ENCODE measurements around the gene BRD8.

Gene BRD8

DNA sequence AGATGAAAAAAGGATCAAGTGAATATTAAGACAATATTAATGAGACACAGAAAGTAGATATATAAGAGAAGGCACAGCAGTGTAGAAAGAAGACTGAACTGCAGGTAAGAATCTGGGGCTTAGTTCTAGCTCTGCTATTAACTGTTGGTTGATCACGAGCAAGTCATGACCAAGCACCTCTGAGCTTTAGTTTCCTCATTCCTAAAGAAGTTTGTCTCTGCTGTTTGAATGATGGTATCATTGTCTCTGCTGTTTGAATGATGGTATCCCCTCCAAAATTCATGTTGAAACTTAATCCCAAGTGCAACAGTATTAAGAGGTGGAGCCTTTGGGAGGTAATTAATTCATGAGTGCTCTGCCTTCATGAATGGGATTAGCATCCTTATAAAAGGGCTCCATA lies 36.7 kb downstream of the BRD8 start:
- TF ChIP-seq, protein P1, sequence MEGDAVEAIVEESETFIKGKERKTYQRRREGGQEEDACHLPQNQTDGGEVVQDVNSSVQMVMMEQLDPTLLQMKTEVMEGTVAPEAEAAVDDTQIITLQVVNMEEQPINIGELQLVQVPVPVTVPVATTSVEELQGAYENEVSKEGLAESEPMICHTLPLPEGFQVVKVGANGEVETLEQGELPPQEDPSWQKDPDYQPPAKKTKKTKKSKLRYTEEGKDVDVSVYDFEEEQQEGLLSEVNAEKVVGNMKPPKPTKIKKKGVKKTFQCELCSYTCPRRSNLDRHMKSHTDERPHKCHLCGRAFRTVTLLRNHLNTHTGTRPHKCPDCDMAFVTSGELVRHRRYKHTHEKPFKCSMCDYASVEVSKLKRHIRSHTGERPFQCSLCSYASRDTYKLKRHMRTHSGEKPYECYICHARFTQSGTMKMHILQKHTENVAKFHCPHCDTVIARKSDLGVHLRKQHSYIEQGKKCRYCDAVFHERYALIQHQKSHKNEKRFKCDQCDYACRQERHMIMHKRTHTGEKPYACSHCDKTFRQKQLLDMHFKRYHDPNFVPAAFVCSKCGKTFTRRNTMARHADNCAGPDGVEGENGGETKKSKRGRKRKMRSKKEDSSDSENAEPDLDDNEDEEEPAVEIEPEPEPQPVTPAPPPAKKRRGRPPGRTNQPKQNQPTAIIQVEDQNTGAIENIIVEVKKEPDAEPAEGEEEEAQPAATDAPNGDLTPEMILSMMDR (IDR thresholded peaks at IDR 0.05; ENCODE audit: borderline replicate concordance, control extremely low read depth, extremely low read depth, insufficient read depth, missing control alignments) = no peak
- DNase-seq (ENCODE audit: low spot score) = no peak
- in situ Hi-C loops (cut with MboI; ENCODE audit: low sequenced_read_pairs, unreplicated experiment) = no loop called here

DNA sequence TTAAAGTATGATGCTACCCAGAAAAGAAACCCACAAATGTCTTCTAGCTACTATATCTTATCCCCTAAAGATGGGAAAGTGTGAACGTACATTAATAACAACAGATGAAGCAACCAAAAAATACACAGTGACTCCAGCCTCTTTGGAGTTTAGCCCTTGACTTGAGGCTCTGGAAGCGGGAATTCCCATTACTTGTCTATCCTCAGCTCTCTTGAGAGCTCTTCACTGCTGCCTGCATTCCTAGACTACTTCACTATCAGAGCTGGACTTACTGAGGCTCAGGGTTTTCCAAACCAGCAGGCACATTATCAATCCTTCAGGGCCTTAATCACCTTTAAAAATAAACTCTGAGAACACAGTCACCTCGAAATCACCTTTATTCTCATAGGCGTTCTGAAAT lies 38.2 kb downstream of the BRD8 start:
- in situ Hi-C loops (cut with MboI; ENCODE audit: low sequenced_read_pairs, unreplicated experiment) = no loop called here
- TF ChIP-seq, protein P1 (IDR thresholded peaks at IDR 0.05; ENCODE audit: borderline replicate concordance, control extremely low read depth, extremely low read depth, insufficient read depth, missing control alignments) = no peak
- no peak for DNase-seq (ENCODE audit: low spot score)

- DNase-seq (ENCODE audit: low spot score) = no peak
- in situ Hi-C loops (cut with MboI; ENCODE audit: low sequenced_read_pairs, unreplicated experiment) = loop anchor here (10.0 kb wide), 1 partner anchor 65 kb away; no protein-coding TSS in a partner anchor
- TF ChIP-seq, protein P1 (IDR thresholded peaks at IDR 0.05; ENCODE audit: borderline replicate concordance, control extremely low read depth, extremely low read depth, insufficient read depth, missing control alignments) = no peak
Measured at GRCh38 chr5:138139781-138140090, 38.7 kb downstream of the BRD8 start.

- in situ Hi-C loops (cut with MboI; ENCODE audit: low sequenced_read_pairs, unreplicated experiment) = loop anchor here (10.0 kb wide), 1 partner anchor 64 kb away; no protein-coding TSS in a partner anchor
- TF ChIP-seq, protein P1 (IDR thresholded peaks at IDR 0.05; ENCODE audit: borderline replicate concordance, control extremely low read depth, extremely low read depth, insufficient read depth, missing control alignments) = no peak
- DNase-seq (ENCODE audit: low spot score) = peak; percentile 79
Measured at GRCh38 chr5:138138949-138139780, 39.3 kb downstream of the BRD8 start, which contains the start of gene NME5. Gene NME5, minus strand, starts transcription at chr5:138139428. Its CDS starts 648 bp downstream, at chr5:138138780.

DNA sequence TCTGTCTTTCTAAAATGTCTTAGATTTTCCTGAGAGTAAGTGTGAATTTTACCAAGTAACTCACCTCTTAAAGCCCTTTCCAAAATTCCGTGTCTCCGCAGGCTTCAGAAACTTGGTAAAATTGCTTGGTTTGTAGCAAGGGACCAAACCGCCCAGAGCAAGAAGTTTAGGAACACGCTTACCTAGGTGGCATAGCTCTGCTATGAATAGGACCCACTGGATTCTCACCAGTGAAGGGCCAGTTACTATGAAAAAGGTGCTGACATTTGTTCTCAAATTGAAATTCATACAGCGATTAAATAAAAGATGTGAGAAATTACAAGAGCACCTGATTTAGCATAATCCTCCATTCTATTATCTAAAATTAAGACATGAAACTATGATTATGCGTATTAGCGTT lies 45.9 kb downstream of the BRD8 start:
- in situ Hi-C loops (cut with MboI; ENCODE audit: low sequenced_read_pairs, unreplicated experiment) = loop anchor here (10.0 kb wide), 1 partner anchor 58 kb away; no protein-coding TSS in a partner anchor
- DNase-seq (ENCODE audit: low spot score) = no peak
- TF ChIP-seq, protein P1 (IDR thresholded peaks at IDR 0.05; ENCODE audit: borderline replicate concordance, control extremely low read depth, extremely low read depth, insufficient read depth, missing control alignments) = no peak

- in situ Hi-C loops (cut with MboI; ENCODE audit: low sequenced_read_pairs, unreplicated experiment) = no loop called here
Measured at GRCh38 chr5:138129347-138129746, 49.1 kb downstream of the BRD8 start.

More at GRCh38 chr5:138129347-138129746, 49.1 kb downstream of the BRD8 start:
- TF ChIP-seq, protein P1 (IDR thresholded peaks at IDR 0.05; ENCODE audit: borderline replicate concordance, control extremely low read depth, extremely low read depth, insufficient read depth, missing control alignments) = no peak
- no peak for DNase-seq (ENCODE audit: low spot score)
